ENCODE measurements around the gene SND1. TPM values are rescaled to one million over a fixed set of nuclear protein-coding genes. Genes with fewer than 3 reads are reported as not detected.
A peak's percentile ranks its signal among the peaks of the same experiment; 100 is the strongest.

The SND1 gene
- total and polyA plus RNA-seq, 7 donors = 29.2 to 72.8 (median 48.2) TPM

DNA sequence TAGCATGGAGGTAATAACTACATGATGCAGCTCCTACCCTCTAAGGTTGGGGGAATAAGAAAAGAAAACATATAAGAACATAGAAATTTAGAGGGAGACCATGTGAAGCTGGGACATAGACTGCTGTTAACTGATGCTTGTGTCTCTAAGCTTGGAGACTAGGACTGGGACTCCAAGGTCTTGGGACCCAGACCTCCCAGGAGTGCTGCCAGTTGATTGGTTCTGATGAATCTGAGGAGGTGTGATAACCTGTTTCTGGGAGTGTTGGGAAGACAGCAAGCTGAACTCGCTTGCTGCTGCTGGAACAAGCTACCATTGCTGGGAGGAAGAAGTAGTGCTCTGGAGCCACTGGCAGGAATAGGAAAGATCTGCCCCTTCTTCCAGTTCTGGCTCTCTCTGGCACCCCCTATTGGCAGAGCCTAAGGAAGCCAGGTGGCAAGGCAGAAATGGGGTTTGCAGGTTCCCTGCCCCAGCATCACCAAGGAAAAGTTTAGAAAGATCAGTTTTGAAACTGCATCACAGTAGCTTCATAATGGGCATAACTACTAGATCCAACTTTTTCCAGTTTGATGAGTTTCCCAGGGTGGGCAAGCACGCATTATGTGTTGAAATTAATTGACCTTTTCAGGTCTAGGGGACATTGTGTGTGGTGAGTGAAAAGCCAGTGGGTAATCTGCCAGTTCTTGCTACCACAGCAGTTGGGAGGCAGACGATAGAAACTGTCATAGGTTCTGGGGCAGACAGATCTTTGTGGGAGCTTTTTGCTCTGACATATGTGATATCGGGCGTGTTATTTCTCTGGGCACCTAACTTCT is 140.7 kb downstream of the SND1 start:
- 89 to 98% (median 90%) methylated on average over 5 of the region's 5 CpGs for WGBS, 3 donors
- no peaks in the 10 kb centered on the region for H3K9me3 ChIP-seq
- intact Hi-C loops (cut with DNase I) = no loop called here

DNA sequence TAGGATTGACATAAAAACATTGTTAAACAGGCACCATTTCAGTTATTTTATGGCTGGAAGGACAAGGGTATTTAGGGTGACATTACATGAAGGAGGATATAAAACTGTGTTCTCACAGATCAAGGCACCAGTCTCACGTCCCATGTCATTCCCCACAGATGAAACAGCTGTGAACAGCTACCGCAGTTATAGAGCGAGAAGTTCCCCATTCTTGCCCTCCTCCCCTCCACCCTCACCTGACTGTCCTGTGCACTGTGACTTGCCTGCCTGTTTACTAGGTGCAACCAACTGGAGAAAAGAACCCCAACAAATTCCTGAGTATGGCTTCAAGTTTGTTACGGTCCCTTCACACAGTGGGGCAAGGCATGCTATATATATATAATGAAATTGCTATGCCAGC is 141.6 kb downstream of the SND1 start:
- Histone ChIP-seq H3K4me1 (peaks cover 16% of the 10 kb centered on the region), H3K4me3 (no peak overlapping the region), H3K27ac (no peak overlapping the region), H3K27me3 (ENCODE audit: insufficient read depth in 3 of 3, low read length in 2 of 3) (no peaks in the 10 kb centered on the region), H3K9me3 (no peaks in the 10 kb centered on the region), H3K36me3 (ENCODE audit: insufficient read depth in 1 of 2, low read depth in 1 of 2) (no peaks in the 10 kb centered on the region)
- intact Hi-C loops (cut with DNase I) = no loop called here
- WGBS, 3 donors = 82 to 95% (median 90%) methylated on average over 4 of the region's 4 CpGs
- TF ChIP-seq CTCF (IDR thresholded peaks at IDR 0.05) = no peak
- ATAC-seq (peak in 1 of 4 donors; percentile 27), DNase-seq (no peak)

More for the DNA sequence above, 140.7 kb downstream of the SND1 start:
- Histone ChIP-seq H3K36me3 (ENCODE audit: insufficient read depth in 1 of 2, low read depth in 1 of 2) (no peaks in the 10 kb centered on the region), H3K27me3 (ENCODE audit: insufficient read depth in 3 of 3, low read length in 2 of 3) (no peaks in the 10 kb centered on the region), H3K27ac (no peak overlapping the region), H3K4me1 (peaks cover 8% of the 10 kb centered on the region), H3K4me3 (no peak overlapping the region)
- peak in 2 of 4 donors; percentile 54 to 56 for ATAC-seq
- peak; percentile 38 for TF ChIP-seq CTCF (IDR thresholded peaks at IDR 0.05)
- DNase-seq = no peak

DNA sequence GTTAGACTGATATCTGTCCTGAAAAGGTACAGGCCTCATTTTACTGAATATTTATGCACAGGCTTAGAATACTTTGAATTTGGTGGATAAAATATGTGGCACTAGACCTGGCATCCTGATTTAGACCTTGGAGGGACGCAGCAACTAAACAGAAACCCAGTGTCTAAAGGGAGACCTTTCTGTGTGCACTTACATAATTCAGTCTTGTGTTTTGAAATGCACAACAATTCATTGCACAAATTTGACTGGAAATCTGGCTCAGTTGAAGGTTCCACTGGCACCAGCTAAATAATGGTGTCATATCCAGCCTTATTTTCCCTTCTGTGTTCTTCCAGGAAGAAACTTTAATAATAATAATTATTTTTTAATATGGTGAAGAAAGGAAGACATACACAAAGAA is 142.1 kb downstream of the SND1 start:
- WGBS, 3 donors = 59 to 68% (median 60%) methylated on average over 1 of the region's 1 CpG
- Histone ChIP-seq H3K27me3 (ENCODE audit: insufficient read depth in 3 of 3, low read length in 2 of 3) (no peaks in the 10 kb centered on the region), H3K4me3 (no peak overlapping the region), H3K4me1 (peaks cover 22% of the 10 kb centered on the region), H3K9me3 (no peaks in the 10 kb centered on the region), H3K36me3 (ENCODE audit: insufficient read depth in 1 of 2, low read depth in 1 of 2) (no peaks in the 10 kb centered on the region), H3K27ac (no peak overlapping the region)
- ATAC-seq = no peak
- intact Hi-C loops (cut with DNase I) = no loop called here
- no peak for DNase-seq
- TF ChIP-seq CTCF (IDR thresholded peaks at IDR 0.05) = no peak

- Histone ChIP-seq H3K4me3 (no peak overlapping the region), H3K9me3 (no peaks in the 10 kb centered on the region), H3K4me1 (peaks cover 26% of the 10 kb centered on the region), H3K27me3 (ENCODE audit: insufficient read depth in 3 of 3, low read length in 2 of 3) (no peaks in the 10 kb centered on the region), H3K27ac (no peak overlapping the region), H3K36me3 (ENCODE audit: insufficient read depth in 1 of 2, low read depth in 1 of 2) (no peaks in the 10 kb centered on the region)
- ATAC-seq = no peak
- 38 to 62% (median 47%) methylated on average over 4 of the region's 4 CpGs for WGBS, 3 donors
- no peak for TF ChIP-seq CTCF (IDR thresholded peaks at IDR 0.05)
- no peak for DNase-seq
- intact Hi-C loops (cut with DNase I) = no loop called here
These were observed 142.6 kb downstream of the SND1 start for GRCh38 chr7:127794551-127794950.
